ENCODE data around the gene TOP2B. TPM values are rescaled to one million over a fixed set of nuclear protein-coding genes. Genes with fewer than 3 reads are reported as not detected.

Gene TOP2B
- total RNA-seq, 2 experiments from 2014 or later = 165 to 171 TPM

GRCh38 chr3:25706213-25706612 is 41.5 kb upstream of the TOP2B start:
- no peak for ATAC-seq
- POLR2A ChIA-PET = interaction anchor here (0.7 kb wide), 1 partner anchor 15 kb away, joined by 3 read pairs; no protein-coding TSS in a partner anchor
- no peak for TF ChIP-seq CTCF (IDR thresholded peaks at IDR 0.05)
- Mint-ChIP-seq H3K4me3 (no peak overlapping the region), H3K9me3 (no peaks in the 10 kb centered on the region), H3K4me1 (ENCODE audit: low read depth) (no peaks in the 10 kb centered on the region), H3K36me3 (ENCODE audit: low read depth) (no peaks in the 10 kb centered on the region), H3K27me3 (peaks cover 15% of the 10 kb centered on the region), H3K27ac (no peak overlapping the region)
- intact Hi-C loops (cut with micrococcal nuclease) = no loop called here
- DNase-seq = no peak
- CTCF ChIA-PET = interaction anchor here (1.0 to 1.6 kb wide), 2 partner anchors 10 to 58 kb away, joined by 4 read pairs; no protein-coding TSS in a partner anchor

GRCh38 chr3:25697553-25697952 is 32.8 kb upstream of the TOP2B start:
- TF ChIP-seq CTCF (IDR thresholded peaks at IDR 0.05) = no peak
- Mint-ChIP-seq H3K4me3 (no peak overlapping the region), H3K27ac (no peak overlapping the region), H3K27me3 (peaks cover 5% of the 10 kb centered on the region), H3K36me3 (ENCODE audit: low read depth) (no peaks in the 10 kb centered on the region), H3K9me3 (no peaks in the 10 kb centered on the region), H3K4me1 (ENCODE audit: low read depth) (no peaks in the 10 kb centered on the region)
- intact Hi-C loops (cut with micrococcal nuclease) = no loop called here
- DNase-seq (no peak), ATAC-seq (no peak)
- POLR2A ChIA-PET = no interaction called here
- CTCF ChIA-PET = interaction anchor here (0.7 to 1.4 kb wide), 4 partner anchors 13 to 50 kb away, joined by 3 to 7 read pairs (median 4); no protein-coding TSS in a partner anchor

- Mint-ChIP-seq H3K9me3 (no peaks in the 10 kb centered on the region), H3K4me1 (ENCODE audit: low read depth) (no peaks in the 10 kb centered on the region)
- ATAC-seq = no peak
These were observed 31.2 kb upstream of the TOP2B start for GRCh38 chr3:25695731-25696420.

GRCh38 chr3:25693238-25693637 is 28.5 kb upstream of the TOP2B start:
- ChIA-PET POLR2A (no interaction called here), CTCF (no interaction called here)
- DNase-seq = no peak
- intact Hi-C loops (cut with micrococcal nuclease) = no loop called here
- no peak for TF ChIP-seq CTCF (IDR thresholded peaks at IDR 0.05)
- no peak for ATAC-seq
- H3K4me3 Mint-ChIP-seq = no peak overlapping the region
- H3K9me3 Mint-ChIP-seq = no peaks in the 10 kb centered on the region
- no peaks in the 10 kb centered on the region for H3K36me3 Mint-ChIP-seq (ENCODE audit: low read depth)
- H3K27ac Mint-ChIP-seq = no peak overlapping the region
- H3K27me3 Mint-ChIP-seq = peaks cover 12% of the 10 kb centered on the region
- H3K4me1 Mint-ChIP-seq (ENCODE audit: low read depth) = no peaks in the 10 kb centered on the region

More at GRCh38 chr3:25695731-25696420, 31.2 kb upstream of the TOP2B start:
- Mint-ChIP-seq H3K4me3 (no peak overlapping the region), H3K36me3 (ENCODE audit: low read depth) (no peaks in the 10 kb centered on the region), H3K27ac (no peak overlapping the region), H3K27me3 (peaks cover 8% of the 10 kb centered on the region)
- TF ChIP-seq CTCF (IDR thresholded peaks at IDR 0.05) = no peak
- intact Hi-C loops (cut with micrococcal nuclease) = no loop called here
- CTCF ChIA-PET = interaction anchor here (1.4 to 1.5 kb wide), 2 partner anchors 11 to 47 kb away, joined by 3 to 4 read pairs; no protein-coding TSS in a partner anchor
- POLR2A ChIA-PET = no interaction called here
- DNase-seq = no peak

- CTCF ChIA-PET = interaction anchor here (0.7 kb wide), 1 partner anchor 165 kb away, joined by 3 read pairs; no protein-coding TSS in a partner anchor
- no peak for TF ChIP-seq CTCF (IDR thresholded peaks at IDR 0.05)
- intact Hi-C loops (cut with micrococcal nuclease) = no loop called here
These were observed 27.6 kb upstream of the TOP2B start for GRCh38 chr3:25692341-25692740.

More at GRCh38 chr3:25692341-25692740, 27.6 kb upstream of the TOP2B start:
- Mint-ChIP-seq H3K9me3 (no peaks in the 10 kb centered on the region), H3K27ac (no peak overlapping the region), H3K4me1 (ENCODE audit: low read depth) (no peaks in the 10 kb centered on the region), H3K36me3 (ENCODE audit: low read depth) (no peaks in the 10 kb centered on the region), H3K27me3 (peaks cover 12% of the 10 kb centered on the region), H3K4me3 (no peak overlapping the region)
- ATAC-seq (no peak), DNase-seq (no peak)
- POLR2A ChIA-PET = no interaction called here

All from activated CD8-positive, alpha-beta T cell treated with anti-CD3 and anti-CD28 coated beads for 36 hours (primary cell).